Activated CD4-positive, alpha-beta T cell treated with anti-CD3 and anti-CD28 coated beads for 36 hours (primary cell): ENCODE data around the gene GPN1. TPM values are rescaled to one million over a fixed set of nuclear protein-coding genes. Genes with fewer than 3 reads are reported as not detected.

Experiments
- ATAC-seq: fragments of 200-7000 bp; cut with Tn5 transposase; one replicate; pipeline ENCODE4 v1.10.0; 2021; ENCODE audit warnings: mild to moderate bottlenecking, moderate library complexity
- CTCF ChIA-PET: fragments of 350-600 bp; sonication (Branson Sonifier 250); formaldehyde crosslinking; loops from one replicate; lab custom pipeline; 2021; ENCODE audit warnings: antibody characterized with exemption; lab: Charles Lee
- POLR2A ChIA-PET: fragments of 350-600 bp; sonication (Branson Sonifier 250); formaldehyde crosslinking; loops from one replicate; lab custom pipeline; 2021; ENCODE audit warnings: antibody characterized with exemption, inconsistent platforms; lab: Charles Lee
- DNase-seq: peaks from one replicate; pipeline ENCODE4 v3.0.0-alpha.2; 2020
- H3K27ac Mint-ChIP-seq: one replicate; pipeline ENCODE4 v1.8.0; 2021; ENCODE audit warnings: mixed read lengths
- H3K27me3 Mint-ChIP-seq: one replicate; pipeline ENCODE4 v1.8.0; 2021; ENCODE audit warnings: mixed read lengths
- H3K36me3 Mint-ChIP-seq: one replicate; pipeline ENCODE4 v1.8.0; 2021; ENCODE audit warnings: low read depth, mixed read lengths
- H3K4me1 Mint-ChIP-seq: one replicate; pipeline ENCODE4 v1.8.0; 2021; ENCODE audit warnings: mixed read lengths
- H3K4me3 Mint-ChIP-seq: one replicate; pipeline ENCODE4 v1.8.0; 2021; ENCODE audit warnings: mild to moderate bottlenecking, moderate library complexity, mixed read lengths
- H3K9me3 Mint-ChIP-seq: one replicate; pipeline ENCODE4 v1.8.0; 2021; ENCODE audit warnings: low read depth, mixed read lengths
- intact Hi-C, 2 experiments: fragments of 100-400 bp; cut with DNase I in 1 of 2; cut with micrococcal nuclease in 1 of 2; formaldehyde crosslinking; loops; one replicate each; pipeline versions ENCODE4 v1.14.2 to v1.15.1; 2022 to 2024; cut with DNase I, micrococcal nuclease
- total RNA-seq, 2 experiments: library from RNA; stranded (reverse); gene quantifications; one replicate each; pipeline ENCODE4 v1.2.3, GENCODE V29; 2021

GPN1 gene
- 10 to 100 TPM; 45.6 to 63.9 TPM for total RNA-seq

DNA sequence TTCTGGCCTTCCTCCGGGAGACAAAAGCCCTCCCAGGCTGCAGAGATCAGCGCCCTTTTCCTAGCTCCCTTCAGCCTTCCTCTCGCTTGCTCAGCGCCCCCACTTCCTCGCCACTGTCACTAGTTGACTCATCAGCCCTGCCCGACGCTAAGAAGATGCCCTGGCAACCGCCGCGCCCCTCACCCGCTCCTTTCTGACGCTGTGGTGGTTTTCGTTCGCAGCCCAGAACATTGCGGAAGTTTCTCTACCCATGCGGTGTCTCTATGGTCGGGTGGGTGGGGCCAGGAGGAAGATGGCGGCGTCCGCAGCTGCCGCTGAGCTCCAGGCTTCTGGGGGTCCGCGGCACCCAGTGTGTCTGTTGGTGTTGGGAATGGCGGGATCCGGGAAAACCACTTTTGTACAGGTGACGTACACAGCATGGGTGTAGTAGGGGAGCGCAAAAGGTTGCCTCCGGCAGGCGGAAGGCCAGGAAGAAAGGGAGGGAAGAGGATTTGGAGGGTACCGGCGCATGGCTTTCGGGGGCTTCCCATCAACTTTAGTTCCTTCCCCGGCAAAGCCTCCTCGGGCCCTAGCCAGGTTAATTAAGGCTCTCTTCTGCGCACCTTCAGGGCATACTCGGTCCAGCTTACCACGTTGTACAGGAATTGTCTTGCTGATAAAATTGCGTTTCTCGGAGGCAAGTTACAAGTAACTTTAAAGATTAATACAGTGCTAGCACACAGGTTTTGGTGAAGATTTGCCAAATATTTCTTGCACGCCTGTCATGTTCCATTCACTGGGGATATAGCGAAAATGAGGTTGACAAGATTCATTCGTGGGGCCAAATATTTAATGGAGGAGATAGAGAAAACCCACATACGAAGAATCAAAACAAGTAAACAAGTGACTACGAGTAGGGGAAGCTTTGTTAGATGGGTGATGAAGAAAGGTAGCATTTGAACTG is at the start of gene GPN1, which contains the start of gene CCDC121:
GPN1 (plus strand) TSS at position 284 of the 943 bp plus-strand sequence; CDS start at position 293, 9 bp downstream.
CCDC121 (minus strand) TSS at position 246 of the 943 bp plus-strand sequence. CDS start 1,213 bp downstream, outside the sequence.
- DNase-seq: peak; percentile 98
- POLR2A ChIA-PET: interaction anchor here (0.5 to 2.0 kb wide), 10 partner anchors 9 to 274 kb away, joined by 3 to 33 read pairs (median 4); partner anchors contain the start of genes SLC4A1AP and SUPT7L
- peak; percentile 96 for ATAC-seq
- CTCF ChIA-PET: interaction anchor here (0.6 to 3.2 kb wide), 5 partner anchors 9 to 134 kb away, joined by 3 to 23 read pairs (median 3); partner anchors contain the start of gene FNDC4
- intact Hi-C loops: loop anchor here (1.0 to 5.0 kb wide), 12 partner anchors 9 to 273 kb away; partner anchors contain the start of genes SLC4A1AP (in 2 of the 2), SUPT7L (in 2 of the 2), EIF2B4 (in 1 of the 2) and GTF3C2 (in 1 of the 2)
- no peak within 1 kb of the TSS for H3K27ac Mint-ChIP-seq
- no peaks in the 10 kb centered on the region for H3K9me3 Mint-ChIP-seq
- peaks cover 37% of the 10 kb centered on the region for H3K4me1 Mint-ChIP-seq
- peaks cover 34% of the 10 kb centered on the region for H3K36me3 Mint-ChIP-seq
- no peak within 1 kb of the TSS for H3K4me3 Mint-ChIP-seq
- no peaks in the 10 kb centered on the region for H3K27me3 Mint-ChIP-seq

DNA sequence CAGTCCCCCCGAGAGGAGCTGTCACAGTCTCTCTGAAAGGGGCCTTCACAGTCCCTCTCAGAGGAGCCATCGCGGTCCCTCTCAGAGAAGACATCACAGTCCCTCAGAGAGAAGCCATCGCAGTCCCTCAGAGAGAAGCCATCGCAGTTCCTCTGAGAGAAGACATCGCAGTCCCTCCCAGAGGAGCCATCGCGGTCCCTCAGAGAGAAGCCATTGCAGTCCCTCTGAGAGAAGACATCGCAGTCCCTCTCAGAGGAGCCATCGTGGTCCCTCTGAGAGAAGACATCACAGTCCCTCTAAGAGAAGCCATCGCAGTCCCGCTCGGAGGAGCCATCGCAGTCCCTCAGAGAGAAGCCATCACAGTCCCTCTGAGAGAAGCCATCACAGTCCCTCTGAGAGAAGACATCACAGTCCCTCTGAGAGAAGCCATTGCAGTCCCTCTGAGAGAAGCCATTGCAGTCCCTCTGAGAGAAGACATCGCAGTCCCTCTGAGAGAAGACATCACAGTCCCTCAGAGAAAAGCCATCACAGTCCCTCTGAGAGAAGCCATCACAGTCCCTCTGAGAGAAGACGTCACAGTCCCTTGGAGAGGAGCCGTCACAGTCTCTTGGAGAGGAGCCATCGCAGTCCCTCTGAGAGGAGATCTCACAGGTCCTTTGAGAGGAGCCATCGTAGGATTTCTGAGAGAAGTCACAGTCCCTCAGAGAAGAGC is 47.3 kb upstream of the GPN1 start:
- CTCF ChIA-PET: no interaction called here
- intact Hi-C loops: loop anchor here in 1 of 2 experiments (1.0 to 5.0 kb wide), 4 partner anchors 57 to 258 kb away; partner anchors contain the start of genes GTF3C2 and MPV17
- DNase-seq (no peak), ATAC-seq (no peak)
- H3K27me3 Mint-ChIP-seq: no peaks in the 10 kb centered on the region
- no peak overlapping the region for H3K27ac Mint-ChIP-seq
- H3K4me1 Mint-ChIP-seq: peaks cover 34% of the 10 kb centered on the region
- peaks cover 29% of the 10 kb centered on the region for H3K36me3 Mint-ChIP-seq
- H3K9me3 Mint-ChIP-seq: peaks cover 15% of the 10 kb centered on the region
- peak overlapping the region; percentile 98 for H3K4me3 Mint-ChIP-seq
- POLR2A ChIA-PET: no interaction called here

GRCh38 chr2:27582129-27582694 is 46.6 kb upstream of the GPN1 start:
- DNase-seq (no peak), ATAC-seq (no peak)
- intact Hi-C loops: loop anchor here in 1 of 2 experiments (1.0 to 5.0 kb wide), 4 partner anchors 57 to 259 kb away; partner anchors contain the start of genes GTF3C2 and MPV17
- Mint-ChIP-seq H3K27ac (peak overlapping the region; percentile 98), H3K9me3 (peaks cover 15% of the 10 kb centered on the region), H3K4me1 (peaks cover 41% of the 10 kb centered on the region), H3K27me3 (no peaks in the 10 kb centered on the region), H3K36me3 (peaks cover 34% of the 10 kb centered on the region), H3K4me3 (peak overlapping the region; percentile 98)
- ChIA-PET CTCF (interaction anchor here (0.6 to 1.1 kb wide), 2 partner anchors 75 to 153 kb away, joined by 3 to 4 read pairs; no protein-coding TSS in a partner anchor), POLR2A (no interaction called here)

DNA sequence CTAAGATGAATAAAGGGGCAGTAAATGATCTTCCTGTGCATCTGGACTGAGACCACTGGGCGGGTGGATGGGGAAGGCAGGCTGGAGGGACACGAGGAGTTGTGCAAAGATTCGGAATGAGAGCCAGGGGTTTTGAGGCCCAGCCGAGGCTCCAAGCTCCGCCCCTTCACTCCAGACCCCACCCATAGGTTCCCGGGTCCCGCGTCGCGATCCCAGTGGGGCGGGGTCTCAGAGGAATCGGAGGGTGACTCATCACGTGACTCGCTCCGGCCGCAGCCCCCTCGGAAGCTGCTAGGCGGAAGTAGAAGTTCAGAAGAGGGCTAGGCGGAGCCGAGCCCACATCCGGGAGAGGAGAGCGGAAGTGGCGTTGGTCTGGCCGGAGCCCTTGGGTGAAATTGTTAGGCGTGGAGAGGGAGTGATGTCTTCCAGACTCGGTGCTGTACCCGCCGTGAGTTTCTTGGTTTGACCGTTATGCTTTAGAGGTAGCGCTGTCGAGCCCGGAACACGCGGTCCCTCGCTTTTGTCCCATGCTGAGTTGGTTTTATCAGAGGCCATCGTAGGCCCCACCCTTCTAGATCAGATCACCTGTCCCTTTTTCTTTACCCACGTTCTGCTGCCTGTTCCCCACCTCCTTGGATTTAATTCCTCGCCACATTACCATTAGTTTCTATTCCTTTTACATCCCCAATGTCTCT is 46.0 kb upstream of the GPN1 start, which contains the start of gene ZNF512:
ZNF512 (plus strand) TSS at position 348 of the 695 bp plus-strand sequence; CDS start at position 419, 71 bp downstream.
- Mint-ChIP-seq H3K36me3 (peaks cover 36% of the 10 kb centered on the region), H3K9me3 (peaks cover 10% of the 10 kb centered on the region), H3K4me1 (peaks cover 47% of the 10 kb centered on the region), H3K27ac (peak within 1 kb of the TSS; percentile 98), H3K27me3 (no peaks in the 10 kb centered on the region), H3K4me3 (peak within 1 kb of the TSS; percentile 98)
- ChIA-PET POLR2A (no interaction called here), CTCF (interaction anchor here (0.6 to 1.1 kb wide), 3 partner anchors 75 to 153 kb away, joined by 3 to 4 read pairs (median 3); no protein-coding TSS in a partner anchor)
- intact Hi-C loops: loop anchor here (1.0 to 5.0 kb wide), 10 partner anchors 45 to 260 kb away; partner anchors contain the start of genes IFT172 (in 2 of the 2), EIF2B4 (in 1 of the 2), GTF3C2 (in 1 of the 2) and MPV17 (in 1 of the 2)
- DNase-seq: peak; percentile 91
- peak; percentile 92 for ATAC-seq

DNA sequence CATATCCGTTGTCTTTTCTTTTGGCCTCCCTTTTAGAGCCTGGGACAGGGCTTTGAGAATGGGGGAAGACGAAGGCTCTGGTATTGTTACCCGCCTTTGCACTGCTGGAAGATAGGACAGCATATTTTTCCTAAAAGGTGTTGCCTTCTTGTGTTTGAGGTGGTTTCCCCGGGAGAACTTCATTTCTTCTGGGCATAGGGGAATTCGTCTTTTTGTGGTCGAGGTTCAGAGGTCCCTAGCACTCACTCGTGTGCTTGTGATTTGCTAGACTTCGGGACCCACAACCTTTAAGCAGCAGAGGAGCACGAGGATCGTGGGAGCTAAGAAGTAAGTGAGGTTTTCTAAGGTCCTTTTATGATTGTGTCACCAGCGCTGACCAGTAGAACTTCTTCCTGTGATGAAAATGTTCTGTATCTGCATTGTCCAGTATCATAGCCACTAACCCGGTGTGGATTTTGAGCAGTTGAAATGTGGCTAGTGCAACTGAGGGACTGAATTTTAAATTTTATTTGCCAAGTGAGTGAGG is 45.4 kb upstream of the GPN1 start:
- DNase-seq: no peak
- CTCF ChIA-PET: no interaction called here
- peaks cover 40% of the 10 kb centered on the region for H3K36me3 Mint-ChIP-seq

DNA sequence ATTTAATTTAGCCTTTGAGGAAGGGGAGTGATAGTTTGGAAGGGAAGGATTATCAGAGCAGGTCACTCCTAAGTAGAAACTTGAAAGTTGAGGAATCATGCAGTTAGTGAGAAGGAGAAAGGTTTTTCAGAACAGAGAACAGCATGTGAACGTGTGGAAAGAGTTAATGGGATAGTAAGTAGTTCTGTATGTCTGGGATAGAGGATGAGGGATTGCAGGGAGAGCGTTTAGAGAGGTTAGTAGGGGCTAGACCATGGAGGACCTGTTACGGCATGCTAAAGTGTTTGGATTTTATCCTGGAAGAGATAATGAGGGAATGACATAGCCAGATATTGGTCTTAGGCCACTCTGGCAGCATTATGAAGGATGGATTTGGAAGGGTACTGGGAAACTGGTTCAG is 44.3 kb upstream of the GPN1 start:
- ATAC-seq (no peak), DNase-seq (no peak)
- Mint-ChIP-seq H3K4me3 (peak overlapping the region; percentile 98), H3K27me3 (no peaks in the 10 kb centered on the region), H3K36me3 (peaks cover 43% of the 10 kb centered on the region), H3K9me3 (no peaks in the 10 kb centered on the region), H3K27ac (peak overlapping the region; percentile 41), H3K4me1 (peaks cover 54% of the 10 kb centered on the region)
- ChIA-PET POLR2A (no interaction called here), CTCF (interaction anchor here (0.9 to 2.4 kb wide), 3 partner anchors 61 to 99 kb away, joined by 3 to 8 read pairs (median 7); no protein-coding TSS in a partner anchor)
- intact Hi-C loops: loop anchor here in 1 of 2 experiments (5.0 kb wide), 1 partner anchor 227 kb away; the partner anchor contains the start of gene GTF3C2

More for the DNA sequence above, 45.4 kb upstream of the GPN1 start:
- intact Hi-C loops: loop anchor here (1.0 to 5.0 kb wide), 8 partner anchors 45 to 226 kb away; partner anchors contain the start of genes IFT172 (in 2 of the 2), EIF2B4 (in 1 of the 2), GTF3C2 (in 1 of the 2) and NRBP1 (in 1 of the 2)
- peak overlapping the region; percentile 98 for H3K4me3 Mint-ChIP-seq
- H3K27me3 Mint-ChIP-seq: no peaks in the 10 kb centered on the region
- peak overlapping the region; percentile 98 for H3K27ac Mint-ChIP-seq
- peak; percentile 5 for ATAC-seq
- H3K9me3 Mint-ChIP-seq: peaks cover 7% of the 10 kb centered on the region
- POLR2A ChIA-PET: no interaction called here
- peaks cover 53% of the 10 kb centered on the region for H3K4me1 Mint-ChIP-seq

- H3K27ac Mint-ChIP-seq: peak overlapping the region; percentile 56
- peak overlapping the region; percentile 9 for H3K4me3 Mint-ChIP-seq
- ChIA-PET CTCF (interaction anchor here (0.7 to 2.4 kb wide), 3 partner anchors 10 to 235 kb away, joined by 3 to 8 read pairs (median 6); no protein-coding TSS in a partner anchor), POLR2A (no interaction called here)
- intact Hi-C loops: loop anchor here in 1 of 2 experiments (2.0 kb wide), 1 partner anchor 52 kb away; no protein-coding TSS in a partner anchor
- peaks cover 56% of the 10 kb centered on the region for H3K4me1 Mint-ChIP-seq
- peaks cover 9% of the 10 kb centered on the region for H3K9me3 Mint-ChIP-seq
- peak; percentile 23 for DNase-seq
- no peaks in the 10 kb centered on the region for H3K27me3 Mint-ChIP-seq
- peak; percentile 33 for ATAC-seq
- peaks cover 58% of the 10 kb centered on the region for H3K36me3 Mint-ChIP-seq
These were observed 41.8 kb upstream of the GPN1 start for GRCh38 chr2:27587025-27587424.

- ATAC-seq (no peak), DNase-seq (no peak)
- intact Hi-C loops: no loop called here
- Mint-ChIP-seq H3K9me3 (peaks cover 12% of the 10 kb centered on the region), H3K27ac (no peak overlapping the region), H3K4me1 (peaks cover 55% of the 10 kb centered on the region), H3K27me3 (no peaks in the 10 kb centered on the region), H3K36me3 (peaks cover 57% of the 10 kb centered on the region), H3K4me3 (no peak overlapping the region)
- CTCF ChIA-PET: no interaction called here
- POLR2A ChIA-PET: no interaction called here
These were observed 40.5 kb upstream of the GPN1 start for GRCh38 chr2:27588308-27588707.

GRCh38 chr2:27591745-27592144 is 37.1 kb upstream of the GPN1 start:
- CTCF ChIA-PET: interaction anchor here (0.6 kb wide), 1 partner anchor 125 kb away, joined by 3 read pairs; no protein-coding TSS in a partner anchor

More at GRCh38 chr2:27591745-27592144, 37.1 kb upstream of the GPN1 start:
- peaks cover 36% of the 10 kb centered on the region for H3K4me1 Mint-ChIP-seq
- H3K27ac Mint-ChIP-seq: no peak overlapping the region
- intact Hi-C loops: no loop called here
- no peaks in the 10 kb centered on the region for H3K27me3 Mint-ChIP-seq
- H3K9me3 Mint-ChIP-seq: peaks cover 21% of the 10 kb centered on the region
- no peak overlapping the region for H3K4me3 Mint-ChIP-seq
- POLR2A ChIA-PET: no interaction called here
- H3K36me3 Mint-ChIP-seq: peaks cover 61% of the 10 kb centered on the region
- no peak for DNase-seq
- no peak for ATAC-seq
